Eye (tissue), 1 donor: ENCODE data around the gene DLL3.

Experiments
- DNase-seq: peaks from one replicate; pipeline ENCODE4 v3.0.0-alpha.2; 2015

Gene DLL3

GRCh38 chr19:39518975-39519374, 20.2 kb downstream of the DLL3 start:
- DNase-seq, result no peak

GRCh38 chr19:39520541-39521484, 22.1 kb downstream of the DLL3 start:
- DNase-seq, result no peak

- DNase-seq, result no peak
Observed at GRCh38 chr19:39524495-39524894, 25.7 kb downstream of the DLL3 start.

DNA sequence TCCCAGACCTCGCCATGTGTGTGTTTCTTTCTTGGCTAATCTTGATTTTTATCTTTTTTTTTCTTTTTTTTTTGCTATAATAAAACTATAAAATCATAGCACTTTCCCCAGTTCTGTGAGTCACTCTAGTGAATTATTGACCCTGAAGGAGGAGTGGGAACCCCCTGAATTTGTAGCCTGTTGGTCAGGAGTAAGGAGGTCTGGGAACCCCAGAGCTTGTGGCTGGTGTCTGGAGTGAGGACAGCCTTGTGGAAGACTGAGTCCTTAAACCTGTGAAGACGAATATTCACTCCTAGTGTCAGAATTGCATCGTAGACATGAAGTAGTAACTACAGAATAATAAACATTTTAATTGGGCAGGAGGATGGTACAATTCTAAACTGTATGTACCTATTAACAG, 26.5 kb downstream of the DLL3 start:
- no peak for DNase-seq

- no peak for DNase-seq
Observed at GRCh38 chr19:39531834-39532232, 33.1 kb downstream of the DLL3 start.

GRCh38 chr19:39532233-39533002, 33.7 kb downstream of the DLL3 start, which contains the start of gene EID2B:
TSS of gene EID2B (minus strand) at chr19:39532852. CDS start at chr19:39532802, 50 bp downstream.
- peak; percentile 100 for DNase-seq

- DNase-seq, result no peak
Observed at GRCh38 chr19:39533003-39533512, 34.3 kb downstream of the DLL3 start.

DNA sequence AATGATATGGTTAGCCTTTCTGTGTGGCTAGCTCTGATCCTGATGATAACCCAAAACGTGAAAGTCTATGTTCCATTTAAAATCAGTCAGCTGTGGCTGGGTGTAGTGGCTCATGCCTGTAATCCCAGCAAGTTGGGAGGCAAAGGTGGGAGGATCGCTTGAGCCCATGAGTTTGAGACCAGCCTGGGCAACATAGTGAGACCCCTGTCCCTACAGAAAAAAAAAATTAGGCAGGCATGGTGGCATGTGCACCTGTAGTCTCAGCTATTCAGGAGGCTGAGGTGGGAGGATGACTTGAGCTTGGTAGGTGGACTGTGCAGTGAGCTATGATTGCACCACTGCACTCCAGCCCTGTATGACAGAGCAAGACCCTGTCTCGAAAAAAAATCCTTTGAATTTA, 35.0 kb downstream of the DLL3 start:
- no peak for DNase-seq

GRCh38 chr19:39539165-39539517, 40.4 kb downstream of the DLL3 start:
- no peak for DNase-seq

GRCh38 chr19:39539518-39540332, 41.0 kb downstream of the DLL3 start, which contains the start of gene EID2:
TSS of gene EID2 (minus strand) at chr19:39540161. CDS start at chr19:39540079, 82 bp downstream.
- DNase-seq, result peak; percentile 97

GRCh38 chr19:39540333-39540673, 41.6 kb downstream of the DLL3 start:
- no peak for DNase-seq

DNA sequence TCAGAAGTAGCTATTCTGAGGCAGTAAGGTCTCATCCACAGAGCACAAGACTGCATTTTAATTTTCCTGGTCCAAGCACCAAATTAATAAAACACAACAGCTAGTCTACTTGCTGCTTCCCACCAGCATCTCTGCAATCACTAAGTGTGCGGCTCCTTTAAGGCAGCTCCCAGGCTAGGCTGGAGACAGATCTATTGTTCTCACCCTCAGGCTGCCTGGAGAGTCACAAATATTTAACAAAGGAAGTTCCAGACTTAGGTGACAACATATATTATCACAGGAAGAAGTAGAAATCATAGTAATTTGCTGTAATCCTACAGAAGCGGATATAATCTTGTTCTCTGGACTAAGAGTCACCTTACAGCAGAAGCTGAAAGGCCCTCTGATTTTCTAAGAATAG, 43.5 kb downstream of the DLL3 start:
- DNase-seq, result peak; percentile 67

- no peak for DNase-seq
Observed at GRCh38 chr19:39543477-39543857, 44.7 kb downstream of the DLL3 start.

GRCh38 chr19:39544226-39544903, 45.6 kb downstream of the DLL3 start:
- no peak for DNase-seq

DNA sequence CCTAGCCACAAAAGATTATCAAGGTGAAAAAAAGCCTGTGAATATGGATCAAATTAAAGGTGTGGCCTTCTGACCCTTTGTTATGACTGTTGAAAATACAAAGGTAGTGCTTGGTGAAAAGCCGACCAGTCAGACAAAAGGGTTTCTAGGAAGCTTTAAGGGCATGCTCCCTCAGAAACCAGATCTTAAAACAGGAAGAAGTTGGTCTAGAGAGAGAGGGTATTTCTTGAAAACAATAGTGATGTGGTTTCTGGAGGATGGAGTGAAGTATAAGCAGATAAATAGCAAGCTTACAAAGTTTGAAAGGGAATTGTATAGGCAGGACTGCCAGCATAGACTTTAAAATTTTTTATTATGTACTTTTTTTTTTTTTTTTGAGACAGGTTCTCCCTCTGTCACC, 46.2 kb downstream of the DLL3 start:
- DNase-seq, result no peak

GRCh38 chr19:39546599-39546998, 47.9 kb downstream of the DLL3 start:
- DNase-seq, result no peak

DNA sequence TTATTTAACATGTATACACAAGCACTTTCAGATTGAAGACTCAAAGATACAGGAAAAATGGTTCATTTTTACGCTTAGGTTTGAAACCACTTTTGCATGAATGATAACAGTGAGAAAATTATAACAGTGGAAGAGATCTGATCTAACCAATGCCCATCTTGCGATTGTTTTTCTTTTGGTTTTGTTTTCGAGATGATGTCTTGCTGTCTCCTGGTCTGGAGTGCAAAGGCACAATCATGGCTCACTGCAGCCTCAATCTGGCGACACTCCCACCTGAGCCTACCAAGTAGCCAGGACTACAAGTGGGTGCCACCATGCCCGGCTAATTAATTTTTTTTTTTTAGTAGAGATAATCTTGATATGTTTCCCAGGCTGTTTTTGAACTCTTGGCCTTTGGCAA, 51.5 kb downstream of the DLL3 start:
- no peak for DNase-seq

DNA sequence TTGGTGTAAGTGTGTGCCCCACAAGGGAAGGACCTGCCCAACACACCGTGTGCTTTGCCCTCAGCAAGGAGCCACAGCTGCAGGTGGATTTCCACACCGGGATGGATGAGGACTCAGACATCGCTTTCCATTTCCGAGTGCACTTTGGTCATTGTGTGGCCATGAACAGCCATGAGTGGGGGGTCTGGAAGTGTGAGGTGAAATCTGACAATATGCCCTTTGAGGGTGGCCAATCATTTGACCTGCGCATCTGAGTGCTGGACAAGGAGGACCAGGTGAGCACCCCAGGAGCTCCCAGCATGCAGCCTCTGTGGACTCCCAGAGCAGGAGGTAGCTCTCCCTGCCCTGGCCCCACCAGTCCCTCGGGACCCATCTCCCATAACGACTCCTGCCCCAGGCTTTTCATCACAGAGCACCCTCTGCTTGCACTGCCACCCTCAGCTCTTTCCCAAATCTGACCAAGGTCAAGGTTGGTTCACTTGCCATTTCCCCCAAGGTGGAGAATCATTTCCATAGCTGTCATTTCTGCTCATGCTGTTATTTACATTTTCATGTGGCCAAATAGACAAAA, 54.4 kb downstream of the DLL3 start:
- no peak for DNase-seq

DNA sequence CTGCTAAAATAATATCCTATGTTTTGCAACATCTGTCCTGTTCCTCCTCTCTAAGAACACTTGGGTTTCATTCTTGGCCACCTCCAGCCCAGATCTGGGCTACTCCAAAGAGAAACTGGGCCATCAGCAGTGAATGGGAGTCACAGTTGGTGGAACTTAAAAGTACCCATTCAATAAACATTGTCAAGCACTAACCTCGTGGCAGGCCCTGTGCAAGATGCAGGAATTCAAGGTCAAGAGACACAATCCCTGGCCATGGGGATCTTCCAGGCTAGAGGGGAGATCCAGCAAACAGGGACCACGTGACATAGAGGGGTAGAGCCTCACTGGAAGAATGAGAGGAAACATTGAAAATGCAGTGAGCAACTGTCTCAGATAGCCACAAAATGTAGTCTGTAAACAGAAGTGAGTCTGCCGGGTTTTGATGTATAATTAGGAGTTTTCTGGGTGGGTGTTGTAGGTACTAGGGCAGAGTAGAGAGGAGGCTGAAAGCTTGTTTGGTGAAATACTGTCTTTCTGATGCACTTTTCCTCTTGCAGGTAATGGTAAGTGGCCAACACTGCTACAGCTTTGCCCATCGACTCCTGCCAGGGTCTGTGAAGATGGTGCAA, 56.1 kb downstream of the DLL3 start:
- DNase-seq, result no peak

- DNase-seq, result no peak
Observed at GRCh38 chr19:39555883-39556282, 57.1 kb downstream of the DLL3 start.
